Measurements from ENCODE around the gene HSD17B13. TPM values are rescaled to one million over a fixed set of nuclear protein-coding genes. Genes with fewer than 3 reads are reported as not detected.

Gene HSD17B13
- total RNA-seq, 6 donors from 2014 or later, result 0.30 to 16.7 (median 1.7) TPM

DNA sequence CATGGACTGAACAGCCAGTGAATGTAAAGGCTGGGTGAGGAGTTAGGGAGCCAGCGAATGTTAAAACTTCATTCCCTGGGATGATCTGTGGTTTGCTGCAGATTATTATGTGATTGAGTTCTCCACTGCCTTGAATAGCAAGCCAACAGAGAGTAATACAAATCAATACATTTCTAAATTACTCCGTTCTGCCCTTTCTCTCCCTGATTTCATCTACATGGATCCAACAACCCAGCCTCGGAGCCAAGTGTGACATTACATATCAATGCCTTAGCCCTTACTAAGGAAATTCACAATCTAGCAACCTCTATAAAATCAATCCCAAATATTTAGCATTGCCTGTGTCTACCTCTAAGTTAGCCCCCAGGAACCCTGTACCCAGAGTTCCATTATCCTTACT is 11.0 kb downstream of the HSD17B13 start:
- 95 to 98% methylated on average over 3 of the region's 3 CpGs for WGBS, 2 donors
- H3K27ac ChIP-seq, result no peak overlapping the region

GRCh38 chr4:87310691-87311335 is 11.9 kb downstream of the HSD17B13 start:
- H3K9me3 ChIP-seq, result no peaks in the 10 kb centered on the region
- H3K4me1 ChIP-seq, result no peaks in the 10 kb centered on the region
- H3K36me3 ChIP-seq, result no peaks in the 10 kb centered on the region
- DNase-seq (no peak), ATAC-seq (ENCODE audit: low FRiP score in 2 of 2) (no peak)
- no peaks in the 10 kb centered on the region for H3K27me3 ChIP-seq
- TF ChIP-seq POLR2AphosphoS5 (IDR thresholded peaks at IDR 0.05) (no peak), POLR2A (IDR thresholded peaks at IDR 0.05) (no peak), CTCF (IDR thresholded peaks at IDR 0.05) (no peak), EP300 (IDR thresholded peaks at IDR 0.05) (no peak)
- WGBS, 2 donors, result 73 to 76% methylated on average over 4 of the region's 4 CpGs
- H3K4me3 ChIP-seq, result no peak overlapping the region
- no peak overlapping the region for H3K27ac ChIP-seq

More for the DNA sequence above, 11.0 kb downstream of the HSD17B13 start:
- ATAC-seq (ENCODE audit: low FRiP score in 2 of 2), result no peak
- no peaks in the 10 kb centered on the region for H3K4me1 ChIP-seq
- H3K36me3 ChIP-seq, result no peaks in the 10 kb centered on the region
- H3K4me3 ChIP-seq, result no peak overlapping the region
- H3K9me3 ChIP-seq, result no peaks in the 10 kb centered on the region
- H3K27me3 ChIP-seq, result no peaks in the 10 kb centered on the region
- TF ChIP-seq POLR2A (IDR thresholded peaks at IDR 0.05) (no peak), POLR2AphosphoS5 (IDR thresholded peaks at IDR 0.05) (no peak), CTCF (IDR thresholded peaks at IDR 0.05) (no peak)
- no peak for DNase-seq

GRCh38 chr4:87309625-87310024 is 13.1 kb downstream of the HSD17B13 start:
- WGBS, 2 donors, result 90 to 97% methylated on average over 2 of the region's 2 CpGs
- Histone ChIP-seq H3K9me3 (no peaks in the 10 kb centered on the region), H3K36me3 (no peaks in the 10 kb centered on the region), H3K27me3 (no peaks in the 10 kb centered on the region), H3K4me1 (peaks cover 0 to 6% (median under 1%) of the 10 kb centered on the region in 4 donors), H3K4me3 (no peak overlapping the region), H3K27ac (no peak overlapping the region)
- DNase-seq (no peak), ATAC-seq (ENCODE audit: low FRiP score in 2 of 2) (no peak)
- TF ChIP-seq EP300 (IDR thresholded peaks at IDR 0.05), result no peak

GRCh38 chr4:87306056-87306455 is 16.6 kb downstream of the HSD17B13 start:
- Histone ChIP-seq H3K9me3 (no peaks in the 10 kb centered on the region), H3K36me3 (no peaks in the 10 kb centered on the region), H3K4me3 (no peak overlapping the region), H3K4me1 (peaks cover 0 to 6% (median 2%) of the 10 kb centered on the region in 4 donors), H3K27ac (no peak overlapping the region), H3K27me3 (no peaks in the 10 kb centered on the region)
- no peak for DNase-seq
- no peak for ATAC-seq (ENCODE audit: low FRiP score in 2 of 2)
- TF ChIP-seq CTCF (IDR thresholded peaks at IDR 0.05) (no peak), POLR2AphosphoS5 (IDR thresholded peaks at IDR 0.05) (no peak), POLR2A (IDR thresholded peaks at IDR 0.05) (no peak), EP300 (IDR thresholded peaks at IDR 0.05) (no peak)
- whole genome bisulfite sequencing, 2 donors, result 96 to 100% methylated on average over 1 of the region's 1 CpG

- Histone ChIP-seq H3K27ac (no peak overlapping the region), H3K27me3 (no peaks in the 10 kb centered on the region), H3K9me3 (no peaks in the 10 kb centered on the region), H3K4me3 (no peak overlapping the region), H3K36me3 (no peaks in the 10 kb centered on the region), H3K4me1 (peaks cover 0 to 6% (median 2%) of the 10 kb centered on the region in 4 donors)
- 86 to 89% methylated on average over 7 of the region's 7 CpGs for WGBS, 2 donors
- ATAC-seq (ENCODE audit: low FRiP score in 2 of 2), result no peak
- DNase-seq, result no peak
- TF ChIP-seq EP300 (IDR thresholded peaks at IDR 0.05) (no peak), POLR2AphosphoS5 (IDR thresholded peaks at IDR 0.05) (no peak), POLR2A (IDR thresholded peaks at IDR 0.05) (no peak), CTCF (IDR thresholded peaks at IDR 0.05) (no peak)
These were observed 17.1 kb downstream of the HSD17B13 start for GRCh38 chr4:87305562-87305961.
